ENCODE results near the gene HCRT. TPM values are rescaled to one million over a fixed set of nuclear protein-coding genes. Genes with fewer than 3 reads are reported as not detected.

Gene HCRT
- polyA plus RNA-seq, 1 donor from 2014 or later = not detected

DNA sequence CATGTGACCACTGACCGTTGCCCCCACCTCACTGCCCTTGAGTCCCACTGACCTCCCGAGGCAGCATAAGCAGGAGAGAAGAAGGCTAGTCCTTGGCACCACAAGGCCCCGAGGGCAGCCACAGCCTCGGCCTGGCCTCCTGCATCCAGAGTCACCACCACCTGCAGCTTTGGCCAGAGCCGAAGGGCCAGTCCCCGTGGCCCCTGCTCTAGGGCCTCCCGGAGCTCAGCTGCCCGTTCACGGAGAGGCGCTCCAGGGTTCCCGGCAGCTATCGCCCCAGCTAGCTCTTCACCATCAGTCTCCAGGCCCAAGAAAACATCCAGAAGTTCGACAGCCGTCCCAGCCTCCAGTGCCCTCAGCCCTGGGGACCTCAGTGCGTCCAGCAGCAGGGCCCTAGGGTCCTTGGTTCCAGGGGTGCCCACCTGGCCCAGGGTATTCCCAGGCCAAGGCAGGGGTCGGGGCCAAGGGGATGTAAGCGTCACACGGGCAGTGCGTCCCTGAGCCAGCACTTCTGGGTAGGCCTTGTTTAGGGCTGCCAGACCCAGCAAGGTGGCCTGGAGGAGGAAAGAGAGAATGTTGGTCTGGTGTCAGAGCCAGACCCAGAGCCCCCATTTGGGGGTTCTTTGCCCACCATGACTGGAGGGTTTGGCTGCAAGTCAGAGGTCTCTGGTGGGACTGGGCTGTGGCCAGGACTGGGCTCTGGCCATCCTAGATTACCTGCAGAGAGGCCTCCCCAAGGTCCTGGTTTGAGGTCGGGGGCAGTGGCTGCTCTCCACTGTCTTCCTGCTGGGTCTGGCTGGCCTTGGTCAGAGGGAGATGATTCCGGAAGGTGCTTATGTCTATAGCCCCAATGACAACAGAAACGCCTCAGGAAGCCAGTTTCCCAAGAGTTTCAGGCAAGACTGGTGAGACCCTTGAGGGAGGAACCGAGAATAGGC lies 7.2 kb upstream of the HCRT start:
- no peak overlapping the region for H3K9ac ChIP-seq (ENCODE audit: low read length)
- H3K79me2 ChIP-seq (replicated peaks; ENCODE audit: insufficient read depth, low read length) = no peaks in the 10 kb centered on the region
- H3K9me2 ChIP-seq (ENCODE audit: insufficient read depth, low read length) = no peaks in the 10 kb centered on the region
- H3K9me3 ChIP-seq (ENCODE audit: low read length) = no peaks in the 10 kb centered on the region
- no peak overlapping the region for H3K4me2 ChIP-seq (ENCODE audit: low read length)
- H3F3A ChIP-seq (ENCODE audit: insufficient read depth, low read length, poor library complexity, severe bottlenecking) = no peaks in the 10 kb centered on the region
- H2AFZ ChIP-seq (ENCODE audit: low read depth, low read length) = no peak overlapping the region
- no peaks in the 10 kb centered on the region for H4K20me1 ChIP-seq (ENCODE audit: insufficient read depth)
- H3K4me3 ChIP-seq (ENCODE audit: low read length) = no peak overlapping the region
- TF ChIP-seq, protein P1, sequence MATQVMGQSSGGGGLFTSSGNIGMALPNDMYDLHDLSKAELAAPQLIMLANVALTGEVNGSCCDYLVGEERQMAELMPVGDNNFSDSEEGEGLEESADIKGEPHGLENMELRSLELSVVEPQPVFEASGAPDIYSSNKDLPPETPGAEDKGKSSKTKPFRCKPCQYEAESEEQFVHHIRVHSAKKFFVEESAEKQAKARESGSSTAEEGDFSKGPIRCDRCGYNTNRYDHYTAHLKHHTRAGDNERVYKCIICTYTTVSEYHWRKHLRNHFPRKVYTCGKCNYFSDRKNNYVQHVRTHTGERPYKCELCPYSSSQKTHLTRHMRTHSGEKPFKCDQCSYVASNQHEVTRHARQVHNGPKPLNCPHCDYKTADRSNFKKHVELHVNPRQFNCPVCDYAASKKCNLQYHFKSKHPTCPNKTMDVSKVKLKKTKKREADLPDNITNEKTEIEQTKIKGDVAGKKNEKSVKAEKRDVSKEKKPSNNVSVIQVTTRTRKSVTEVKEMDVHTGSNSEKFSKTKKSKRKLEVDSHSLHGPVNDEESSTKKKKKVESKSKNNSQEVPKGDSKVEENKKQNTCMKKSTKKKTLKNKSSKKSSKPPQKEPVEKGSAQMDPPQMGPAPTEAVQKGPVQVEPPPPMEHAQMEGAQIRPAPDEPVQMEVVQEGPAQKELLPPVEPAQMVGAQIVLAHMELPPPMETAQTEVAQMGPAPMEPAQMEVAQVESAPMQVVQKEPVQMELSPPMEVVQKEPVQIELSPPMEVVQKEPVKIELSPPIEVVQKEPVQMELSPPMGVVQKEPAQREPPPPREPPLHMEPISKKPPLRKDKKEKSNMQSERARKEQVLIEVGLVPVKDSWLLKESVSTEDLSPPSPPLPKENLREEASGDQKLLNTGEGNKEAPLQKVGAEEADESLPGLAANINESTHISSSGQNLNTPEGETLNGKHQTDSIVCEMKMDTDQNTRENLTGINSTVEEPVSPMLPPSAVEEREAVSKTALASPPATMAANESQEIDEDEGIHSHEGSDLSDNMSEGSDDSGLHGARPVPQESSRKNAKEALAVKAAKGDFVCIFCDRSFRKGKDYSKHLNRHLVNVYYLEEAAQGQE (IDR thresholded peaks at IDR 0.05; ENCODE audit: borderline replicate concordance) = no peak
- no peak for TF ChIP-seq MXI1 (conservative IDR thresholded peaks at IDR 0.05; ENCODE audit: poor library complexity, severe bottlenecking)
- TF ChIP-seq EP300 (conservative IDR thresholded peaks at IDR 0.05; ENCODE audit: poor library complexity, severe bottlenecking) = no peak
- TF ChIP-seq, protein P2, sequence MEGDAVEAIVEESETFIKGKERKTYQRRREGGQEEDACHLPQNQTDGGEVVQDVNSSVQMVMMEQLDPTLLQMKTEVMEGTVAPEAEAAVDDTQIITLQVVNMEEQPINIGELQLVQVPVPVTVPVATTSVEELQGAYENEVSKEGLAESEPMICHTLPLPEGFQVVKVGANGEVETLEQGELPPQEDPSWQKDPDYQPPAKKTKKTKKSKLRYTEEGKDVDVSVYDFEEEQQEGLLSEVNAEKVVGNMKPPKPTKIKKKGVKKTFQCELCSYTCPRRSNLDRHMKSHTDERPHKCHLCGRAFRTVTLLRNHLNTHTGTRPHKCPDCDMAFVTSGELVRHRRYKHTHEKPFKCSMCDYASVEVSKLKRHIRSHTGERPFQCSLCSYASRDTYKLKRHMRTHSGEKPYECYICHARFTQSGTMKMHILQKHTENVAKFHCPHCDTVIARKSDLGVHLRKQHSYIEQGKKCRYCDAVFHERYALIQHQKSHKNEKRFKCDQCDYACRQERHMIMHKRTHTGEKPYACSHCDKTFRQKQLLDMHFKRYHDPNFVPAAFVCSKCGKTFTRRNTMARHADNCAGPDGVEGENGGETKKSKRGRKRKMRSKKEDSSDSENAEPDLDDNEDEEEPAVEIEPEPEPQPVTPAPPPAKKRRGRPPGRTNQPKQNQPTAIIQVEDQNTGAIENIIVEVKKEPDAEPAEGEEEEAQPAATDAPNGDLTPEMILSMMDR (IDR thresholded peaks at IDR 0.05; ENCODE audit: poor library complexity, severe bottlenecking) = no peak
- TF ChIP-seq RAD21 (conservative IDR thresholded peaks at IDR 0.05) = no peak
- TF ChIP-seq TAF1 (IDR thresholded peaks at IDR 0.05; ENCODE audit: low read depth) = no peak
- TF ChIP-seq POLR2AphosphoS5 (IDR thresholded peaks at IDR 0.05) = no peak
- TF ChIP-seq EZH2 (IDR thresholded peaks at IDR 0.05; ENCODE audit: borderline replicate concordance, insufficient read depth, low read length, poor library complexity, severe bottlenecking) = no peak
- no peak for TF ChIP-seq SMC3 (conservative IDR thresholded peaks at IDR 0.05; ENCODE audit: poor library complexity)
- no peaks in the 10 kb centered on the region for H3K27me3 ChIP-seq (ENCODE audit: insufficient read depth, low read depth, low read length)
- H3K27ac ChIP-seq (ENCODE audit: low read length) = no peak overlapping the region
- H3K36me3 ChIP-seq (ENCODE audit: insufficient read depth, low read length) = no peaks in the 10 kb centered on the region

DNA sequence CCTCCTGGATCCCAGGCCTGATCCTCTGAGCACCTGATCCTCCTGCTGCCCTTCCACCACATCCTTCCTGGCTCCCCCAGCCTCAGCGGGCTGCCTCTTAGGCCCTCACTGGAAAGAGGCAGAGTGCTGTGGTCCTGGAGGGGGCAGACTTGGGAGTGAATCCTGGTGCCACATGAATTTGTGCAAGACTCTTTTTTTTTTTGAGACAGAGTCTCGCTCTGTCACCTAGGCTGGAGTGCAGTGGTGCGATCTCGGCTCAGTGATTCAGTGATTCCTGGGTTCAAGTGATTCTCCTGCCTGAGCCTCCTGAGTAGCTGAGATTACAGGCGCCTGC lies 6.0 kb upstream of the HCRT start:
- H3K9me2 ChIP-seq (ENCODE audit: insufficient read depth, low read length) = no peaks in the 10 kb centered on the region
- H3K4me3 ChIP-seq (ENCODE audit: low read length) = no peak overlapping the region
- no peak overlapping the region for H3K9ac ChIP-seq (ENCODE audit: low read length)
- no peaks in the 10 kb centered on the region for H3K27me3 ChIP-seq (ENCODE audit: insufficient read depth, low read depth, low read length)
- no peaks in the 10 kb centered on the region for H3F3A ChIP-seq (ENCODE audit: insufficient read depth, low read length, poor library complexity, severe bottlenecking)
- no peaks in the 10 kb centered on the region for H3K79me2 ChIP-seq (replicated peaks; ENCODE audit: insufficient read depth, low read length)
- no peaks in the 10 kb centered on the region for H3K36me3 ChIP-seq (ENCODE audit: insufficient read depth, low read length)
- H4K20me1 ChIP-seq (ENCODE audit: insufficient read depth) = no peaks in the 10 kb centered on the region
- no peak overlapping the region for H3K4me2 ChIP-seq (ENCODE audit: low read length)
- no peak for TF ChIP-seq SMC3 (conservative IDR thresholded peaks at IDR 0.05; ENCODE audit: poor library complexity)
- no peak overlapping the region for H3K27ac ChIP-seq (ENCODE audit: low read length)
- no peak overlapping the region for H2AFZ ChIP-seq (ENCODE audit: low read depth, low read length)
- H3K9me3 ChIP-seq (ENCODE audit: low read length) = no peaks in the 10 kb centered on the region

Data from neural cell (in vitro differentiated cells).